A172 (cell line): ENCODE measurements around the gene FRMD4A. TPM values are rescaled to one million over a fixed set of nuclear protein-coding genes. Genes with fewer than 3 reads are reported as not detected.
"Not testable (repeated sequence)": the region's sequence is repeated elsewhere in the genome, so short reads cannot be mapped to it uniquely, and the experiment has no call there.

ENCODE experiments used
- DNase-seq: peaks from one replicate; pipeline ENCODE4 v3.0.0-alpha.2; 2015; ENCODE audit warnings: low spot score
- total RNA-seq: library from RNA; depleted of rRNA; stranded (reverse); fragments of >200 nt; shearing (Covaris generic); gene quantifications from 2 replicates; pipeline ENCODE4 v1.2.3, GENCODE V29; 2014

FRMD4A gene
- total RNA-seq, 1 experiment from 2014 or later: 24.1 TPM

DNA sequence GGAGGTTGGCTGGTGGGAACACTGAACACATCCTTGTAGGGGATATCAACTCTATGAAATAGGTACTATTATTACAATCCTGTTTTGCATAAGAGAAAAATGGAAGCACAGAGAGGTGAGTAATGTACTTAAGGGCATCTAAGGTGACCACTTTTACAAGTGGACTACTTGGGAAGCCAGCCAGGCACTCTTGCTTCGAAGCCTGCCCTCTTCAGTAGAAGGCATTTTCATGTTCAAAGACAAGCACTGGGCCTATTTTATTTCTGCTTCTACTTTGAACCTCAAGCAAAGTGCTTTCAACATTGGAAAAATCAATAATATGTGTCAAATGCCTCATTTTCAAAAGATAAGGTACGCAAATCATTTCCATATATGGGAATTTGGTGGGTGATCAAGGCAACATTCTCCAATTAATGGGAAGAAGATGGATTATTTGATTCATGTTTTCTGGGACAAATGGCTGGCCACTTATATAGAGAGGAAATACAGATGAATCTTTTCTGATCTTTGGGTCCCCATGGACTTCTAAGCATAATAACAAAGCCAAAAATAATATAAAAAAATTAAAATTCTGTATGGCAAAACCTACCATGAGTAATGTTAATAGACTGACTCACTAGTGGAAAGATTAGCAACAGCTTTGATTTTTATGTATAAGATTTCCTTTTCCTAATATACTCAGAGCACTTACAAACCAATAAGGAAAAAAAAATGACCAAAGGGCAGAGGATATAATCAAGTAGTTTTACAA lies 270.2 kb downstream of the FRMD4A start:
- DNase-seq: peak; percentile 22

DNA sequence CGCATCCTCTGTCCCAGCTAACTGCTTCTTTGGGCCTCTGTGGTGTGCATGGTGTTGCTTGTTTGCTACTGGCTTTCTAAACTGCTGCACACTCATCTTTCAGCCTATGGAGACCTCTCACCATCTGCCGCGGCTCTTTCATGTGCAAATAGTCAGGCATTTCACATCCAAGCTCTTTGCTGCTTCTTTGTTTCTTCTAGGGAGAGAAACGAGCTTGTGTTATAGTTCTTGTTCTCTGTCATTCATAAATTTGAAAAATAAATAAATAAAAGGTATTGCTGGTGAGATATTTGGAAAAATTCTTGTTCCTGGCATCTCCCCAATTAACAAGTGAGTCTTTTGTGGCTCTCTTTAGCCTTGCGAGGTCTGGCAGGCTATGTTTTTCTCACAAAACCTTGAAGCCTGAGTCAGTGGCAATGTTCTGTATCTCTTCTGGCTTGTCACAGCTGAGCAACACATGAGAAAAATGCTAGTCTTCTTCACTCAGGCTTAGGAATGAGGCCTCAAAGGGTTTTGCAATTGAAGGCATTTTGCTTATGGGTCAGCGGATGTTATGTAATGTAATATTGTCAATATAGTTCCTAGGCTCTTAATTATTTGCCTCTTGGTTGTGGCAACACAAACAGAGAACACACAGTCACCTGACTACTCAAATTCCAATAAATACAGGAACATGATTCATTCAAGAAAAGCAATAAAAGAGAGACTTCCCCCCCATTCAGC lies 274.0 kb downstream of the FRMD4A start:
- DNase-seq: no peak

DNA sequence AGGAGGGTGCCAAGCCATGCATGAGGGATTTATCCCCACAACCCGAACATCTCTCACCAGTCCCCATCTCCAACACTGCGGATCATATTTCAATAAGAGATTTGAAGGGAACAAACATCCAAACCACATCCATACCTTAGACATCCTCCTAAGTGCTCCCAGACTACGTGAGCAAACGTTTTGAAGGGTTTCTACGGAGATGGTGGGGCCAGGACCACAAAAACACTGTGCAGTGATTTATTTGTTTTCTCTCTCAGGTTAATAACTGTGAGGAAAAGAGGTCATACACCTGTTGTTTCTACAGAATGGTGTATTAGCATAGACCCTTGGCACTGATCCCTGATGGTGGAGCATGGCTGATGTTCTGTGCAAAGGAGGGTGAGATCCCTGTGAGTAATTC lies 277.8 kb downstream of the FRMD4A start:
- DNase-seq: no peak

DNA sequence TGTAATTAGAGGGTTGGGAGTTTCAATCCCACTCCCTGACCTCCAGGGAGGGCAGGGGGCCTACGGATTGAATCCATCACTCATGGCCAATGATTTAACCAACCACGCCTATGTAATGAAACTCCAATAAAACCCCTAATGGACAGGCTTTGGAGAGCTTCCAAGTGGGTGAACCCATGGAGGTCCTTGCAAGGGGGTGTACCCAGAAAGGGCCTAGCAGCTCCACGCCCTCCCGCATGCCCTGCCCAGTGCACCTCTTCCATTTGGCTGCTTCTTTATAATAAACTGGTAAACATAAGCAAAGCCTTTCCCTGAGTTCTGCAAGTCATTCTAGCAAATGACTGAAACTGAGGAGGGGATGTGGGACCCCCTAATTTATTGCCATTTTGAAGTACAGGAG lies 280.1 kb downstream of the FRMD4A start:
- no peak for DNase-seq

DNA sequence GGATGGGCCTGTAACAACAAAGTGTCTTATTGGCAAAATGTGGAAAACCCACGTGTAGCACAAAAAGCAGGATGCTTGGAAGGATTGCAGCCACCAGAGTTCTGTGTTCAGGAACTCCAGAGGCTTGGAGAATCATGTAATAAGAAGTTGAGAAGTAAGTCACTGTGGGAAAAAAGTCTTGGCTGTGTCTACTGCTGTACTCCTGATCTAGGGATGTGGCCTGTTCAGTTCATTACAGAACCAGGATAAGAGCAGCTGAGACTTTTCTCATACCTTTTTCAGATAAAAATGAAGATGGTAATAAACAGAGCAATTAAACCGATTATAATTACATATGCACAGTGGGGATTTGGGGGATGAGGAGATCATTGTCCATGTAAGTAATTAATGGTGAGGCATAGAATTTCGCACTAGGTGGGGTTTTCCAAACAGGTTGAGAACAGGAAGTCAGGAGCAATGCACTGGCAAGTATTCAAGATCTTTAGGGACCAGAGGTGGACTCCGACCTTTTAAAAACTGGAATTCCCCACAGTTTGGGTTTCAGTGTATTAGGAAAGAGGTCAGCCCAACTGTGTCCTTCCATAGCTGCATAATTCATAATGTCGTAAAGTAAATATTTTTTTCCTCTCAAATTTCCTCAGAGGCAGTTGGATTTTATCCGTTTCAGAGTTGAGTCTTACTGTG lies 281.7 kb downstream of the FRMD4A start:
- DNase-seq: peak; percentile 25

DNA sequence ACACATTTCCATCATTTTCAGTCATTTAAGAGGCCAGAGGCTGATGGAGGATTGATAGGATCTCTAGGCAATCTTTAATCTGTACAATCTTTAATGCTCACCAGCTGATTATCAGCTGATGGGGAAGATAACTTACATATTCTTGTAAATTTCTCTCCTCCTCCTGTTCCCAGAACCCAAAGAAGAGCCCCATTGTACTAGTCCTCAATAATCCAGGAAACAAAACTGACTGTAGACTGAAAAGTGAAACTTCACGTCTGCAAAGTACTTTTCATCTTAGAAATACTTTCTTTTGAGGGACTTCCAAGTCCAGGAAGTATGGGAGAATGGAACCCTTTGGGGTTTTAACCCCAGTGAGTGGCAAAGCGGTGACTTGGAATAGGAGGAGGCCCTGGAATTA lies 283.3 kb downstream of the FRMD4A start:
- no peak for DNase-seq

DNA sequence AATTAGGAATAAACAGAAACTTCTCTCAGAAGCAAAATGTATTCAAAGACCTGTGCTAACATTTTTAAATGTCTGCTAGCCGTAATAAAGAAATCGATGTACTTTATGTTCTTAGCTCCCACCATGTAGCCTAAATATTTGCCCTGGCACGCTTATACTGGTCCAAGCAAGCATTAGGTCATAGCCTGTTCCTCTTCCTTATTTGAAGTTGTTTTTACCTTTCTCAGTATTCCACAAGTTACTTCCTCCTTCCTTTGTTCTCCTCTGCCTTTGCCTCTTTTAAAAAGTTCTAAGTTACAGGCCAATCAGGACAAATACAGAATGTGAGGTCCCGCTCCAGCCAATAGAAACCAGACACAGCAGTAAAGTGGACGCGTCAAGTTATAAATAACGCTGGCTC lies 288.7 kb downstream of the FRMD4A start:
- not testable (repeated sequence) for DNase-seq

DNA sequence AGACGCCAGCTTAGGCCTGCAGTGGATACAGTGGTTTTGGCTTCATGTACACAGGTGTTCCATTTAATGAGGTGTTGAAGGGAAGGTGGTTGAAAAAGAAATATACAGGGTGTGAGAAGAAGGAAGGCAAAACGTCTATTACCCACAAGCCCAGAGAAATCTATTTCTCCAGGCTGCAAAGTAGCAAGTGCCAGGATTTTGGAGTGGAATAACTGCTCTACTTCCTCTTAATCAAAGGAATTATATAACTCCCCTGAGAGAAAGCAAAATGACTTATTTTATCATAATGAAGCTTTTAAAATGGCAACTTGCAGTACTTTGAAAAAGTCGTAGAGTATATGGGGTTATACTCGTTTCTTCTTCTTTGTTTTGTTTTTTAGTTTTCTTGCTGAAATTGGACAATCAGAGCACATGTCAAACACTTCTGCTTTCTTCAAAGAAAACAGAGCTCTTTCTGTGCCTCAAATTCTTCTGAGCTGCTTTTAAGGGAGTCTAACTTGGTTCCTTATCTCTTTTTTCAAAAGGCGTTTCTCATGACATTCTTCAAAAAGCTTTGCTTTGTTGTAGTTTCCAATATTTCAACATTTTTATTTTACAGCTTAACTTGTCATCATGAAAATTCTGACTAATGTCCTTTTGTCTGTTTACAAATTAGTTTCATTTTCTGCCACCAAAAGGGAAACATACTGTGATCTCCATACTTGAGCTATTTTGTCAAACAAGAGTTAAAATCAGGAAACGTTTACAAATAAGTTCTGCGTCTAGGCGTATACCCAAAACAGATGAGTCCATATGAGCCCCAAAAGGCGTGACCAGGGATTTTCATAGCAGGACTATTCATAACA lies 289.7 kb downstream of the FRMD4A start:
- no peak for DNase-seq

DNA sequence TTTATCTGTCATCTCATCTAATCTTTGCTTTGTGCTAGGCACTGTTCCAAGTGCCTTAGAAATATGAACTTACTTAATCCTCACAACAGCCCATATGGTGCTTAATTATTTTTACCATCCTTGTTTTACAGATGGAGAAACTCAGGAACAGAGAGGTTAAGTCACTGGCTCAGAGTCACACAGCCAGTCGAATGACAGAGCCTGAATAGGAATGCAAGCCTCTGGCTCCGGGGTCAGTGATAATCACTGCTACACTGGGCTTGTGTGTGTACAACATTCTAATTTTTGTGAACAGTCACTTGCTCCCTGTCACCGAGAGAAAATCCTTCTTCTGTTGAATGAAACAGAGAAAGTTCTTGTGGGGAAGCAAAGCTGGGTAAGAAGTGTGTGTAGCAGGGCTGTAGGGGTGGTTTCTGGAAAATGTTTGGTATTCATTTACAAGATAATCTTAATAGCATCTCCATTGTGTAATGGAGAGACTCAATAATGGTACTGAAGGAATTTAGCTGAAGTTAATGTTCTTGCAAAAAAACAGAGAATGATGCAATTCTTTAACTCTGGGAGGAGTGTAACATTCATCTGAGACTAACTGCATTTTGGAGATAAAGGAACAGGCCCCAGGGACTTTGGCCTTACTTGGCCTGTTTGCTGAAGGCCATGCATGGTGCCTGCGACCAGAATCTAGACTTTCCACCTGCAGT lies 290.6 kb downstream of the FRMD4A start:
- no peak for DNase-seq

DNA sequence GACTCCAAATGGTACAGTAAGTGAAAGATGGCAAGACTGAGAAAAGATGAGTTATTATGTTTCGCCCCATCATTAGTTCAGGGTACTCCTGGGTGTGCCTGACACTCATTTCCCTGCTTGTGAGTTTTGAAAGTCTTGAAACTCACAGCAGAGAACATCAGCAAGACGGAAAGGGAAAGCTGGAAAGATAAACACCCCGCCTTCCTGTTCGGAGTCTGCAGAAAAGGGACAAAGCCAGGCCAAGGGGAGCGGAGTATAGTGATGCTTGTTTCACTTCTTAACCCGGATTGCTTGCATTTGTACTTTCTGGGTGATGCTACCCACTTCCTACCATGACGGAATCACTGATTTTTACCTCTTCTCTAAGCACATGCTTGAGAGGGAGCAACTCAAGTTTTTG lies 294.5 kb downstream of the FRMD4A start:
- no peak for DNase-seq

DNA sequence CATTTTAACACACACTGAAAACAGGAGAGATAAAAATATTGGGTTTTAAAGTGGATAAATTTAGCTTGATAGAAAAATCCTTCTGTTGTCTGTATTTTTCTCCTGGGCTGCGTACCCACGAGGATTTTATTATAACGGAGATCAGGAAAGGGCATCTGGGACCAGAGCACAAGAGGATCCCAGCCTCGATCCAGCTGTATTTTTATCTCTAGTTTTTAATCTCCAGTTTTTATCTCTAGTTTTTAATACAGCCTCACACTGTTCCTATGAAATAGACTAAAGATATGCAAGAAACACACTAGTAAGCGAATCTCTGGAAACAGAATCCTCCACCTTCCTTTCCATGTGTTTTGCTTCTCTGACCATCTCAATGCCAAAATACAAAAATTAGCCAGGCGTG lies 295.2 kb downstream of the FRMD4A start:
- DNase-seq: no peak

DNA sequence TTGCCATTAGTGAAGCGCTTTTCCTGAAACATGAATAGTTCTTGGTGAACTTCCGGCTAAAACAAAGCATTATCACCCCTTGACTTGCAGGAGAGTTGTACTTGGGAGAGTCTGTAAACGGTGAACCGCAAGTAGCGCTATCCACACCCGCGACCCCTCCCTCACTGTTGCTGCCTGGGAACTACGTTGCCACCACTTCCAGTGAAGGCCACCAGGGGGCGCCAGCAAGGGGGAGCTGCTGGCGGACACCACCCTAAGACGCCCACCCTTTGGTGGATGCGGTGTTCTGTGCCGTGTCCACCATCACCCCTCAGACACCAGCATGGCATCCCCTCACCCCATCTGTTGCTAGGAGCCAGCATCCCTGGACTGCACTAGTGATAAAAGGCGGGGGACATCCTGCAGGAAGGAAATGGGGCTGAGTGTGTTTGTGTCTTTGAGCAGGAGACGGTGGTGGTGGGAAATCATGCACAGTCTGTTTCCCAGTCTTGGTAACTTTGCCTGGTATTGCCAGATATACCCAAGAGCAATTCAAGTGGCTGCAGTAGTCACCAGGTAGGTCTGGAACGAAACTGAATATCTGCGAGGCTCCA lies 298.2 kb downstream of the FRMD4A start:
- no peak for DNase-seq

DNA sequence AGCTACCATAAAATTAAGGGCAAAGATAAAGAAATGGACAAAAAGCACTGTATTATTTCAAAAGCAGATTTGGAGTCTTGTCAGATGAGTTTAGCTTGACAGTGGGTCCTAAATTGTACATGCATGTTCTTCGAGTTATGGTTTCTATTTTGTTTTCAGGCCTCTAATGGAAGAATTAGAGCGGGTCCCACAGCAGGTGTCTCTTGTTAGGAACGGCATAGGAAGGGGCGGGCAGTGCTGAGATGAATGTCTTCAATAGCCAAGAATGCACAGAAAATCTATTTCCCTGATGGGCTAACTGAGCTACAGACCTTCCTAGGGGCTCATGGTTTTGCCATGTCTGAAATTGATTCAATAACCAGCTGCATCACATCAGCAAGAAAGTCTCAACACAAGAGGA lies 304.4 kb downstream of the FRMD4A start:
- DNase-seq: no peak

DNA sequence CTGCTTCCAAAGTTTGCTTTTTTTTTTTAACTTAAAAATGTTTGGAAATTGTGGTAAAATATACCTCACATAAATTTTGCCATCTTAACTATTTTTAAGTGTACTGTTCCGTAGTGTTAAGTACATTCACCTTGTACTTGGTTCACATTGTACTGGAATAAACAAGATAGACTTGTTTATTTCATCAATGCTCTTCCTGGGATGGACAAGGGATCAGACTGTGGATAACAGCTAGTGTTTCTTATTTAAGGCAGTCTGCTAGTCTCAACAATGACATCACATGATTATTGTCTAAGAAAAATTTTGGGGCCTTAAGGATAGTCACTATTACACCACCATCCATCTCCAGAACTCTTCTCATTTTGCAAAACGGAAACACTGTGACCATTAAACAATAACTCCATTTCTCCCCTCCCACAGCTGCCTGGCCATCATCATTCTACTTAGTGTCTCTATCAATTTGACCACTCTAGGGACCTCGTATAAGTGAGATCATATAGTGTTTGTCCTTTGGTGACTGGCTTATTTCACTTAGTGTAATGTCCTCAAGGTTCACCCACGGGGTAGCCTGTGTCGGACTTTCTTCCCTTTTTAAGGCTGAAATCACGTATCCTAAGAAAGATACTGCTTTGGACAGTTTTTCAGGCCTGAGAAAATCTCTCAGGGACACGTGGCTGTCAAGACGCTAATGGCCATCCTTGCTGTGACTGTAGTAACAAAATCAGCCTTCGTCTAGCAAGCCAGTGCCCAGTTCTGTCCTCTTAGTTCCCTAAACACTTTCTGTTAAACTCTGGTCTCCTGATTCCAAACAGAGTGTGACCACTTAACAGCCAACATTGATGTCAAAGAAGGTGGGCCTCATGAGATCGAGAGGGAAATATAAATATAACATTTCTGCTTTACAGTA lies 305.2 kb downstream of the FRMD4A start:
- no peak for DNase-seq

DNA sequence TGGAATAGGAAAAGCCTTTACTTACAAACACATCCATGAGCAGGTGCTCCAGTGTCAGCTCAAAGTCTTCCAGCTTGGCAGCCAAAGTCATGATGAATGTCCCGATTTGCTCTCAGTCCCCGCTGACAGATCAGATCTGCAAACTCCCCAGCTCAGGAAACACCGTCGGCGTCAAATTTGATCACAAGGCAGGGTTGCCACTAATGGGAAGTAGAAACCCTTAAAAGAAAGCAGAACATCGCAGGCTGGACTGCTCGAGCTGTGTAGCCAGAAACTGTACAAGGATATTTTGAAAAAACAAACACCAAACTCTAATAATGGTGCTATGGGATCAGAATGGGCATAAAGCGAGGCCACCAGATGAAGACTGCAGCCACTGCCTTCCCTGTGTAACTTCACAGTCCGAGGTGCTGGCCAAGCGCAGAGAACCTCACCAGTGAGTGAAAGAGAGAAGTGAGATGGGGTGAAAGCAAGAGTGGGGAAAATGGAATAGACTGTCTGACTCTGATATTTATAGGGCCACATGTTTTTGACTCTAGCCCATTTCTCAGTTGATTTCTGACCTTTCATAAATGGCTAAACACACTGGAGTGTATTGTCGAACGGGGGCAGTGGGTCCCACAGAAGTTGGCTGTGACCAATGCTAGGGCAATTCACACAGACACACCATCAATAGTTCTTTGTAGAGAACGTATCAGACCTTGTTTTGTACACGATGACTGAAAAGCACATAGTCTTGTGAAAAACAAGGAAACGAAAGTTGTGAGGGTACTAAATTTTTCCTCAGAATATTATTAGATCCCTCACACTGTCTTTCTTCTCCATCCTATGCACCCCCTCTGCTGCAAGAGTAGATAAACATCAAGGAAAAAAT lies 306.2 kb downstream of the FRMD4A start:
- DNase-seq: no peak

DNA sequence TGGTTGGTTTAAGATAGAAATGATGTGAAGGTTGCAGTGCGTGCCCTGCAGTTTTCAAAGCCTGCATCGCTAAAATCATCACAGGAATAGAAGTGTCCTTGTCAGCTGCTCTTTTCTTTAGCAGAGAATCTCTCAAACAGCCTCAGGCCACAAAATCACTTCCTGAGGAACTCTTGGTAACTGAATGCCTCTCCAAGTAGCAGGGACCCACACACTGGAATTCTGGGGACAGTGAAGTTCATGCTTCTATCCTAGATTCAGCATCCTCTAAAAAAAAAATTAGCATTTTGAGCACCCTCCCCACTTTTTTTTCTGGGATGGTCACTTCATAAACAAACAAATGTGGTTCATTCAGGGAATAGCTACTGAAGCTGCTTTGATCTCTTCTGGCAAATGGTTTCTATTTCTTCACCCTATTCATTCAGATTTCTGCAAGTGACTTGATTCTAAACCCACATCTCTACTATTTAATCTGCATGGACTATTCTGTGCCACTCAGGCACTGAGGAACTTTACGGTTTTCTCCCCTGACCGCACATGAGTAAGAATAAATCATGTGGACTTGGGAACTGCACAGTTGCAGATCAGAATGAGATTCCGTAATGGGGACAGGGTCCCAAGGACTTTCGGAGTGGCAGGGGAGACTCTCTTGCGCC lies 306.9 kb downstream of the FRMD4A start:
- no peak for DNase-seq

DNA sequence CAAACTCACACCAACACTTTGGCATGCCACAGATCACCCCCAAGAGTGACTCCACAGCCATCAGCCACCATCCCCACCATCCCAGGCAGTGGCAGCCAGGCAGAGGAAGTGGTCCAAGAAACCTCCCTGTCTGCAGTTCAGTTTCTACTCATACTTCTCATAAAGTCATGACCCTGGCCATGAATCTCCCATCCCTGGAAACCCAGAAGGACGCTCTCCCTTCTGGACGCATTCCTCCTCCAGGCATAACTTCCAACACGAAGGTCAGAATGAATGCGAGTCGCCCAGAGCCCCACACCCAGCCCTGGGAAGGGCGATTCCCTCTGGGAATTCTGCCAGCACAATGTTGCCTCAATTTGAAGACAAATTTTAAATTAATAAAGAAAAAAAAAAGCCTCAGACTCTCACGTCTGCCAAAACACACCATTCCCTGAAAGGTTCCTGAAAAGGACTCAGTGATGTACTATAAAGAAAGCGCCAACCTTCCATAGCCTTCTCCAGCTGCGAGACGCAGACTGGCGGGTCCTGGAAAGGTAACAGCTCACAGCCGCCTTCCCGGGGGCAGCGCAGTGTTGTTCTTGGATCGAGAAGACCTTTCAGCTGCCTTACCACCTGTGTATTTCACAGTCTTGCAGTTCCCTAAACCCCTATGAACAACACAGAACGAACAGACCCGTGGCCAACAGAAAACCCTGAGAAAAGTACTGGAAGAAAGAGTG lies 307.6 kb downstream of the FRMD4A start:
- DNase-seq: no peak

DNA sequence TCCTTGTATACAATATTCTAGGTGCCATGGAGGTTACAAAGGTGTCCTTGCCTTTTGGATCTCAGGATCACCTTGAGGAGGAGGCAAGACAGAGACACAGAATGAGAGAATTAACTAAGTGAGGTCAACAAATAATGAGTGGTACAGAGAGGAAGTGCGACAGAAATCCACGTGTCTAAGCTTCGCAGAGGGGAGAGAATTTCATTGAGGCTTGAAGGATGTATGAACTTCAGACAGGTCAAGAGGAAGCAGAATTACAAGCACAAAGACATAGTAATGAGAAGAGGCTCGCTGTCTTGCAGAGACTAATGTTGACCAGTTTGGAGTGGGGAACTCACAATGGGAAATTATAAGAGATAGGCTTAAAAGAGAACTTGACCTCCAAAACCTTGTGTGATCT lies 308.7 kb downstream of the FRMD4A start:
- no peak for DNase-seq
